Measurements from ENCODE around the gene THG1L. TPM values are rescaled to one million over a fixed set of nuclear protein-coding genes. Genes with fewer than 3 reads are reported as not detected.

The THG1L gene
- total RNA-seq, 1 experiment from 2014 or later, result 21.7 TPM

DNA sequence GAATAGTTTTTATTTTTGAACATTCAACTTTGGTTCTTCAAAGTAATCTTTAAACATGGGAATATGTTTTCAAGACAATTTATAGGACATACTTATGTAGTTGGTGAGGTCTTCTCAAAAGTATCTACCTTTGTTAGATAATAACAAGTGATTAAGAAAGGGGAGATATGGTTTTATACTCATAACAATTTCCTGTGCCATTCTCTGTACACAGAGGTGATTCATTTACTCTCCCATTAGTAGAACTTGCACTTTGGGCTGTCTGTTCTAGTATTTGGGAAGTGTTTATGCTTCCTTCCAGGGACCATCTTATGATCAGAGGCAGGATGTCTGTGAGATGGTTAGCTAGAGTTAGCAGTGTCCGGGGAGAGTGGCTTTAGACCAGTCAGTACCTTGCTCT lies 27.5 kb downstream of the THG1L start:
- DNase-seq (ENCODE audit: low read depth), result no peak

DNA sequence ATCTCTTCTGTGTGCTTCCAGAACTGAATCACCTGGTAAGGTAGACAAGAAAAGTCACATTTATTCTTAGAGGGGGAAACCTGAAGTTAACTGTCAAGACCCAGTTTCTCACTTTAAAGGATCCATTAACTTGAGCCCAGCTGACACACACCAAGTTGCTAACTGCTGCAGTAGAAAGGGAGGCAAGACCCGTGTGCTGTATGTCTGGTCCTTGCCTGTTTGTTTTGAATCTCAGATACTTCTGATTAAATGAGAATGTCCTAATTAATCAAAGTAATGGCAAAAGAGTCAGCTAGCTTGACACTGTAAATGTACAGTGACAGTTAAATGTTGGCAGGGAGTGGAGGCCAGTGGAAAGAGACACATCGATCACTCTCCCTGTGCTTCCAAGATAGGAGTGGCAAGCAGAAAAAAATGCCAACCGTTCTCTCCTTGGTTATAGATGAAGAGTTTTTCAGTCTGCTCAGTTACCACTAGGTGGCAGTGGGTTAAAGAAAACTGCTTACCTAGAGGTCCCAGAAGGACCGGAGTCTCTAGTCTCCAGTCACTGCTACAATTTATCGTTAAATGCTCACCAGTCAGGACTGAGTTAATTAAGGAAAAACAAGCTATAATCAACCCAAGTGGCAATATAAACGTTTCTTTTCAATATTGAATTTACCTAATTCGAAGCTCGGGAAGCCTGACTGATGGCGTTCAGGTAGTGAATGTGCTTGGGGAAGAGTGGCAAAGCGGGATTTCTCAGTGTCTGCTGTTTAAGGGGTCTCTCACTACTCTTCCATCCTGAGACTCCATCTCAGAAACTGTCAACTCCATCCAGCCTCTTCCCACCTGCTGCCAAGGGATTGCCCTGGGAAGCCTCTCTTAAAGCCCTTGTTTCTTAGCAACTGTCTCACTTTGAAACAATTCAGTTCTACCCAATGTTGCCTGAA lies 30.7 kb downstream of the THG1L start:
- peak; percentile 58 for DNase-seq (ENCODE audit: low read depth)

DNA sequence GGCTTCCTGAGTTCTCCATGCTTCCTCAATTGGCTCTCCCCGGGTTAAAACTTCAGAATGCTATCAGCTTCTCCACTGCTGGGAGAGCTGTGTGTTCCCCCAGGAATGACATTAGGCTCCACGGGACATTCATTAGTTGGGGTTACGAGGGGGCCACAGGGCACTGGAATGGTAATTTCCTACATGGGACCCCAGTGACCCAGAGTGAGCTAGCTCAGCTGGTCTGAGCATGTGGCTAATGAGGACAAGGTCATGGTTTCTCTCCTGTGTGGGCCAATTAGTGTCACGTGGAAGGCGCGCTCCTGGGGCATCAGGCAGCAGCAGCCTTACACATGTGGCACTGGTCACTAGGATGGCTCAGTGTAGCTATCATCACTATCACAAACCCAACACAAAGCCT lies 33.3 kb downstream of the THG1L start:
- DNase-seq (ENCODE audit: low read depth), result no peak

DNA sequence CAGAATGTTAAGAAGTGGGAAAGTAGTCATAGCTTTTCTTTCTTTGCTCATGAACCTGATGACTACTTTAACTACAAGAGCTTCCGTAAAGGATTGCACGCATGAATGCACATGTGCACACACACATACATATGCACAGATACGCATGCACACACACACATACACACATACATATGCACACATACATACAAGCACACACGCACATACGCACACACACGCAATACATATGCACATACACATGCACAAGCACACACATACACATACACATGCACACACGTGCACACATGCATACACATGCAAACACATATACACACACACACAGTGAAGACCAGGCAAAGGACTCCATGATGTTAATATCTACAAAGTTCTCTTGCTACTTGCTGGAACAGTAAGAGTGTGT lies 35.2 kb downstream of the THG1L start:
- DNase-seq (ENCODE audit: low read depth), result no peak

DNA sequence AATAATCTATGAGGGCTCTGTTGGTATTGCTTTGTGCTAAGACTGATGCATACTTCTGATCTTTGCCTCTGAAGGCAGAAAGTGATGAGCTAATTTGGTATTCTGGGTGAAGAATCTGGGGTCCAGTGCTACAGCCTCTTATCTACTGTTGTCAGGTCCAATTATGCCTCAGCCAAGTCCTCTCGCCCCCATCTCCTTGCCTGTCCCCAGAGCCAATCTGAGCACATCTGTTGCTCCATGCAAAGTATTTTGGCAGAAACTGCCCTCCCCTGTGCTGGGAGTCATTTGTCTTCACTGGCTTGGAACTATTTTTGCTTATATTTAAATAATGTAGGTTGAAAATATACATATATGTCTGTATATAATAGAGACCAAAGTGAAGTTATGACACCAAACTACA lies 35.7 kb downstream of the THG1L start:
- no peak for DNase-seq (ENCODE audit: low read depth)

DNA sequence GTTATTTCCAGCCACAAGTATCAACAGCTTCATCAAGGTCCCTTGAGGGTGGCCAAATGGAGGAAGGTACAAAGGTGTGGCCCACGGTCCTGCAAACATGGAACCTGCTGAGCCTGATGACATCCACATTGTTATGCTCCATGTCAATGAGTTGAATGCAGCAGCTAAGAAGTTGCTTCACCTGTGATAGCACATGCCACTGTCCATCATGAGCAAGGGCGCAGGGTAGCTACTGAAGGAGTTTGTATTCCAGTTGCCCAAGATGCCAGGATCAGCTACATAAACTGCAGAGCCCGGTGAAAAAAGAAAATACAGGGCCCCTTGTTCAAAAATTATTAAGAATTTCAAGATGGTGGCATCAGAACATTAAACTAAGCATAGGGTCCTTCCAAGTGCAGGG lies 36.5 kb downstream of the THG1L start:
- DNase-seq (ENCODE audit: low read depth), result no peak

DNA sequence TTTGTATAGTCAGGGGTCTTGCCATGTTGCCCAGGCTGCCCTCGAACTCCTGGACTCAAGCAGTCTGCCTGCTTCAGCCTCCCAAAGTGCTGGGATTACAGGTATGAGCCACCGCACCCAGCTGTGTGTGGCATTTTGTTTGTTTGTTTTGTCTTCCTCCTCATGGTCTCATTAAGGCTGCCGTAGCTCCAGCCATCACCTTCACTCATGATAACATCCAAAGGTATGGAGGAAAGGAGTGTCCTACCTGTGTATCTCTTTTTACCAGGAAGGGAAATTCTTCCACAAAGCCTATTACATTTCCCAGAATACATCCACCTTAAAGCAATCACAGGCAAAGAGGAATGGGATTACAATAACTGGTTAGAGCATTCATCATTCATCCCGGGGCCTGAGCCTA lies 39.4 kb downstream of the THG1L start:
- no peak for DNase-seq (ENCODE audit: low read depth)

DNA sequence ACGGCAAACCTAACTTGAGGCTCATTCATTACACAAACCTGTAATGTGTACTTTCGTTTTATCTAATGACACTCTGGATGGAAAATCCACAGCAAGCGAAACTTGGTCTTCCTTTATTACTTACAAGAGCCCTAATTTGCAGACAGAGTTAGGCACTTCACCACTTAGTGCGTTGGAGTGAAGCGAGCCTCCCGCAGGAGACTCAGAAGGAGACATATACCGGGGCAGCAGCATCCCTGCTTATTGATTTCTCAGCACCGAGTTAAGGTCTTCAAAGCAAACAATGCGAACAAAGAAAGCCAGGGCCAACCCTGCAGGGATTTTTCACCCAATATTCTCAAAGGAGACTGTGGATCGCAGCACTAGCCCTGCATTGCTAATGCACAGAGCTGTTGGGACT lies 40.9 kb downstream of the THG1L start:
- no peak for DNase-seq (ENCODE audit: low read depth)

DNA sequence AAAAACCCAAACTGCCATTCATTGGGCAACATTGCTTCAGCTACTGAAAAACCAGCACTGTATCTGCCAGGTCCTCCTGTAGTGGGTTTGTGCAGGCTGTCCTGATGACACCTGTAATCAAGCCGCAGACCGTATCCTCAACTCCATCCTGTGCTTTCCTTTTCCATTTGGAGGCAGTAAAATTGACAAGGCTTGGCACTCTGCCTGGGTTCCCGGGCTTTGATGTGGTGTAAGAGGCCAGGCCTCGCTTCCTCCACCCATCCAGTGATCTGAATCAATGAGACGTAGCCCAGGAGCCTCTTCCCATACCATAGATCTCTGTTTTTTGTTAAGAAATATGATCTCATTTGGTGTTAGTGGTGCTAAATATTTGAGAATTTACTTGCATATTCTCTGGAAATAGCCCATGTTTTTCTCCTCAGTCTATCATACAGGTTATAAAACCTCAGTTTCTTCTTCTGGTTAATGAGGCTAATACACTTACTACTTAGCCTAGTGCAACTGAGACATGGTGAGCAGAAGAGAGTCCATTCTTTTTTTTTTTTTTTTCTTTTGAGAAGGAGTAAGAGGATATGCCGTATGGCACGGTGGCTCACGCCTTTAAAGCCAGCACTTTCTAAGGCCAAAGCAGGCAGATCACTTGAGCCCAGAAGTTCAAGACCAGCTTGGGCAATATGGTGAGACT lies 47.0 kb downstream of the THG1L start:
- peak; percentile 87 for DNase-seq (ENCODE audit: low read depth)

DNA sequence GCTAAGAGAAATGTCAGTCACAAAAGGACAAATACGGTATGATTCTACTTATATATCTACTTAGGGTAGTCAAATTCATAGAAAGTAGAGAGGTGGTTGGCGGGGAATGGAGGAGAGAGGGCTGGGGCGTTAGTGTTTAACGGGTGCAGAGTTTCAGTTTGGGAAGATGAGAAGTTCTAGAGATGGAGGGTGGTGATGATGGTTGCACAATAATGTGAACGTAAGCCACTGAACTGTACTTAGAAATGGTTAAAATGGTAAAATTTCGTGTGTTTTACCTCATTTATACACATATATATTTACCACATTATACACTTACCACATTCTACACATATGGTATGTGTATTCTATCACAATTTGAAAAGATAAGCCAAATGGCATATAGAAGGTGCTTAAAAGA lies 48.0 kb downstream of the THG1L start:
- DNase-seq (ENCODE audit: low read depth), result no peak

DNA sequence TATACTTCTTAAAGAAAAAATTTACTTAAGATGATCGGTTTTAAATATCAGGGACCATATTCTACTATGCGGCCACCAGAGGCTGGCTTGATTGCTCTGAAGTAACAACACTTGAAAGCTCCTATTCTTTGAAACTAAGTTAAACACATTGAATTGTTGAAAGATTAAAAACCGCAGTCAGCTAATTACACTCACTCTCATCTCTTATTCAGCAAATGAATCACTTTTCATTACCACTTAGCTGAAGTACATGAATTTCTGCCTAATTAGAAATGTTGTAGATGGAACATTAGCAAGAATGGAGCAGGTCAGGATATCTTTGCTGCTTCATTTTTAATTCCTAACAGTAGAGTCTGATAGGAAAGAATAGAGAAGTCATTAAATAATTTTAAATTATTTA lies 54.6 kb downstream of the THG1L start:
- no peak for DNase-seq (ENCODE audit: low read depth)

Other genes starting within 250 kb of the THG1L start
- 15.6 and 24.2 TPM in 2 replicates for gene ADAM19, start 155.6 kb upstream of the THG1L start, total RNA-seq (2014; rRNA removed; shearing (Covaris generic))
- not detected in 2 replicates for gene SOX30, start 79.0 kb upstream of the THG1L start, total RNA-seq (2014; rRNA removed; shearing (Covaris generic))
- gene C5orf52, start 59.9 kb upstream of the THG1L start, total RNA-seq (2014; rRNA removed; shearing (Covaris generic)), result not detected in 2 replicates
- gene LSM11, start 12.3 kb downstream of the THG1L start, total RNA-seq (2014; rRNA removed; shearing (Covaris generic)), result 2.3 and 2.4 TPM in 2 replicates
- gene CLINT1, start 127.7 kb downstream of the THG1L start, total RNA-seq (2014; rRNA removed; shearing (Covaris generic)), result 35.6 and 36.6 TPM in 2 replicates